Endothelial cell of umbilical vein (primary cell): Measurements from ENCODE around the gene MAMDC2. TPM values are rescaled to one million over a fixed set of nuclear protein-coding genes. Genes with fewer than 3 reads are reported as not detected.

ENCODE experiments used
- BruUV-seq: library from RNA; stranded (reverse); fragments of 400-500 nt; replicated peaks from 2 replicates; lab custom pipeline; 2021; lab: Mats Ljungman, UMichigan
- CTCF ChIA-PET: fragments of 300-600, 350-600 bp; sonication (Branson Sonifier 250); formaldehyde crosslinking; loops from one replicate; lab custom pipeline; 2021; ENCODE audit warnings: antibody characterized with exemption, inconsistent platforms; lab: Charles Lee
- POLR2A ChIA-PET: fragments of 300-600, 350-600 bp; sonication (Branson Sonifier 250); formaldehyde crosslinking; loops from one replicate; lab custom pipeline; 2021; ENCODE audit warnings: antibody characterized with exemption, inconsistent platforms; lab: Charles Lee
- DNase-seq: peaks from one replicate; pipeline ENCODE4 v3.0.0-alpha.2; 2011; ENCODE audit warnings: low read depth, low spot score
- FAIRE-seq: peaks from 2 replicates; lab custom pipeline; 2011; peaks lifted over from hg19 to GRCh38; lab: Jason Lieb, UNC
- H2AFZ ChIP-seq: 2 replicates; pipeline ENCODE4 v1.6.0; 2012; ENCODE audit warnings: low read depth, low read length, control low read depth, inconsistent platforms
- H3K27ac ChIP-seq: 2 replicates; pipeline ENCODE4 v1.5.1; 2011; ENCODE audit warnings: low read depth, mild to moderate bottlenecking, control low read depth, low read length, moderate library complexity; ENCODE audit not compliant: insufficient read depth
- H3K27me3 ChIP-seq, 2 experiments: 2 replicates each; pipeline versions ENCODE4 v1.6.0 to v1.6.1; 2011; ENCODE audit warnings: low read length in 2 of 2, mixed read lengths in 1 of 2; ENCODE audit not compliant: control insufficient read depth in 2 of 2, insufficient read depth in 2 of 2
- H3K36me3 ChIP-seq, 2 experiments: 2 replicates in 1 of 2; 3 replicates in 1 of 2; pipeline ENCODE4 v1.5.1; 2011; ENCODE audit warnings: low read length in 2 of 2, mild to moderate bottlenecking in 1 of 2, moderate library complexity in 1 of 2; ENCODE audit not compliant: control insufficient read depth in 2 of 2, insufficient read depth in 2 of 2; ENCODE audit errors: extremely low read depth in 1 of 2
- H3K4me1 ChIP-seq: 3 replicates; pipeline ENCODE4 v1.5.1; 2011; ENCODE audit warnings: mild to moderate bottlenecking, low read length; ENCODE audit not compliant: control insufficient read depth, insufficient read depth; ENCODE audit errors: extremely low read depth
- H3K4me2 ChIP-seq: 2 replicates; pipeline ENCODE4 v1.6.1; 2011; ENCODE audit warnings: low read length, control low read depth, mixed read lengths; ENCODE audit not compliant: insufficient read depth
- H3K4me3 ChIP-seq, 3 experiments: fragments of 200-600 bp in 1 of 3; sonication (generic), shearing (Covaris generic) in 1 of 3; replicated peaks in 1 of 3; 2 replicates each; pipeline ENCODE4 v1.5.1; 2011 to 2016; ENCODE audit warnings: control low read depth in 3 of 3, low read length in 3 of 3, mild to moderate bottlenecking in 2 of 3, inconsistent platforms in 1 of 3, low read depth in 1 of 3, moderate library complexity in 1 of 3; ENCODE audit not compliant: insufficient read depth in 1 of 3
- H3K79me2 ChIP-seq: 2 replicates; pipeline ENCODE4 v1.6.0; 2012; ENCODE audit warnings: low read length, inconsistent platforms; ENCODE audit not compliant: control insufficient read depth, insufficient read depth
- H3K9ac ChIP-seq: replicated peaks from 2 replicates; pipeline ENCODE3; 2011; ENCODE audit warnings: low read length, control low read depth; ENCODE audit not compliant: insufficient read depth; ENCODE audit errors: extremely low read depth
- H3K9me1 ChIP-seq: replicated peaks from 3 replicates; pipeline ENCODE4 v1.6.0; 2011; ENCODE audit warnings: mild to moderate bottlenecking, low read length; ENCODE audit not compliant: control insufficient read depth, insufficient read depth; ENCODE audit errors: extremely low read depth
- H3K9me3 ChIP-seq: replicated peaks from 2 replicates; pipeline ENCODE4 v1.5.1; 2012; ENCODE audit warnings: low read length, inconsistent platforms; ENCODE audit not compliant: control insufficient read depth, insufficient read depth
- H4K20me1 ChIP-seq: replicated peaks from 2 replicates; pipeline ENCODE3; 2011; ENCODE audit warnings: mild to moderate bottlenecking, low read length; ENCODE audit not compliant: control insufficient read depth, insufficient read depth; ENCODE audit errors: extremely low read depth
- CTCF ChIP-seq, 2 donors: IDR thresholded peaks; 1 replicate in 1 of 2; 2 replicates in 1 of 2; pipeline ENCODE4 v1.5.1; 2011; ENCODE audit warnings: low read length in 2 of 2, mild to moderate bottlenecking in 2 of 2, moderate library complexity in 2 of 2, control low read depth in 1 of 2, inconsistent platforms in 1 of 2, low read depth in 1 of 2; ENCODE audit not compliant: insufficient read depth in 1 of 2; ENCODE audit errors: extremely low read depth in 1 of 2
- EZH2 ChIP-seq: IDR thresholded peaks from 2 replicates; pipeline ENCODE4 v1.6.1; 2012; ENCODE audit warnings: borderline replicate concordance, low read depth, mild to moderate bottlenecking, moderate library complexity, low read length, inconsistent platforms; ENCODE audit not compliant: severe bottlenecking
- FOS ChIP-seq: IDR thresholded peaks from 2 replicates; pipeline ENCODE4 v1.6.1; 2011; ENCODE audit warnings: mild to moderate bottlenecking, low read length, moderate library complexity, borderline replicate concordance; ENCODE audit not compliant: insufficient read depth
- GATA2 ChIP-seq: IDR thresholded peaks from 2 replicates; pipeline ENCODE4 v1.7.0; 2011; ENCODE audit warnings: low read depth, mild to moderate bottlenecking, moderate library complexity, mixed read lengths, low read length; ENCODE audit not compliant: insufficient read length, insufficient read depth
- JUN ChIP-seq: IDR thresholded peaks from 2 replicates; pipeline ENCODE4 v1.6.1; 2011; ENCODE audit warnings: borderline replicate concordance, low read depth; ENCODE audit not compliant: insufficient read length, insufficient read depth
- MAX ChIP-seq: IDR thresholded peaks from 2 replicates; pipeline ENCODE4 v1.6.1; 2011; ENCODE audit not compliant: insufficient read depth, insufficient read length
- MYC ChIP-seq: IDR thresholded peaks from one replicate; pipeline ENCODE4 v1.6.1; 2011; ENCODE audit warnings: mild to moderate bottlenecking, low read depth, low read length
- POLR2A ChIP-seq: IDR thresholded peaks from 2 replicates; pipeline ENCODE4 v1.6.1; 2012; ENCODE audit warnings: low read depth, mild to moderate bottlenecking, control low read depth, low read length
- POLR2AphosphoS5 ChIP-seq: IDR thresholded peaks from 2 replicates; pipeline ENCODE4 v1.6.1; 2012; ENCODE audit warnings: low read depth, mild to moderate bottlenecking, control low read depth, low read length, moderate library complexity; ENCODE audit not compliant: insufficient read depth
- dilution Hi-C: fragments of 300-500 bp; cut with MboI; formaldehyde crosslinking; loops from one replicate; pipeline ENCODE4 v1.15.0; 2019; ENCODE audit warnings: low sequenced_read_pairs; ENCODE audit not compliant: extremely low pct_ligation_motif_present
- intact Hi-C: fragments of 100-400 bp; cut with micrococcal nuclease; formaldehyde crosslinking; loops from one replicate; pipeline ENCODE4 v1.10.0; 2022
- polyA plus RNA-seq, 4 experiments: library from polyadenylated mRNA; depleted of rRNA in 3 of 4; stranded (reverse) in 3 of 4; unstranded in 1 of 4; fragments of >200 nt; gene quantifications; 2 replicates each; pipeline versions ENCODE4 v1.2.1 to v1.2.3, GENCODE V29; 2011 to 2012; ENCODE audit warnings: missing spikeins in 1 of 4
- total RNA-seq: library from RNA; stranded (reverse); gene quantifications from 2 replicates; pipeline ENCODE4 v1.2.3, GENCODE V29; 2021

Gene MAMDC2
- total and polyA plus RNA-seq, 2 donors (not counting 3 experiments of a cell fraction or from before 2014, with no cell fraction given): 0.60 to 1.1 TPM

- H3K9me3 ChIP-seq: no peaks in the 10 kb centered on the region
- no TSS peak for BruUV-seq
- no peaks in the 10 kb centered on the region for H3K36me3 ChIP-seq
- dilution Hi-C loops: no loop called here
- no peak overlapping the region for H3K4me2 ChIP-seq
- DNase-seq: no peak
- ChIA-PET CTCF (interaction anchor here (1.0 to 1.2 kb wide), 2 partner anchors 17 to 59 kb away, joined by 3 read pairs; no protein-coding TSS in a partner anchor), POLR2A (no interaction called here)
- no peaks in the 10 kb centered on the region for H3K4me1 ChIP-seq
- TF ChIP-seq JUN (no peak), GATA2 (no peak), FOS (no peak), POLR2A (no peak), MYC (no peak), CTCF (IDR thresholded peaks at IDR 0.05; ENCODE audit: extremely low read depth in 1 of 2, insufficient read depth in 1 of 2, low read depth in 1 of 2, low read length in 2 of 2) (no peak), POLR2AphosphoS5 (no peak), EZH2 (no peak), MAX (no peak)
- no peaks in the 10 kb centered on the region for H3K79me2 ChIP-seq
- no peaks in the 10 kb centered on the region for H4K20me1 ChIP-seq
- H3K27me3 ChIP-seq: no peaks in the 10 kb centered on the region
- H3K4me3 ChIP-seq: no peak overlapping the region
- no peaks in the 10 kb centered on the region for H3K9me1 ChIP-seq
- no peak overlapping the region for H3K9ac ChIP-seq
- intact Hi-C loops: no loop called here
- no peak overlapping the region for H2AFZ ChIP-seq
- H3K27ac ChIP-seq: no peak overlapping the region
- FAIRE-seq: no peak
Measured at GRCh38 chr9:70172532-70172931, 128.9 kb downstream of the MAMDC2 start.
